ENCODE results near the gene ZIC4. TPM values are rescaled to one million over a fixed set of nuclear protein-coding genes. Genes with fewer than 3 reads are reported as not detected.

Gene ZIC4
- total RNA-seq, 1 donor from 2014 or later = 0.75 TPM

- peak; percentile 42 for DNase-seq (ENCODE audit: low read depth)
Observed at GRCh38 chr3:147418371-147418781, 12.0 kb upstream of the ZIC4 start.

- no peak for DNase-seq (ENCODE audit: low read depth)
Observed at GRCh38 chr3:147417551-147418295, 11.4 kb upstream of the ZIC4 start.

- DNase-seq (ENCODE audit: low read depth) = no peak
Observed at GRCh38 chr3:147416931-147417330, 10.6 kb upstream of the ZIC4 start.

GRCh38 chr3:147415874-147416273 lies 9.5 kb upstream of the ZIC4 start:
- DNase-seq (ENCODE audit: low read depth) = no peak

- DNase-seq (ENCODE audit: low read depth) = no peak
Observed at GRCh38 chr3:147415286-147415685, 8.9 kb upstream of the ZIC4 start.

- no peak for DNase-seq (ENCODE audit: low read depth)
Observed at GRCh38 chr3:147414390-147415138, 8.2 kb upstream of the ZIC4 start.

GRCh38 chr3:147413686-147414389 lies 7.5 kb upstream of the ZIC4 start:
- DNase-seq (ENCODE audit: low read depth) = no peak

- DNase-seq (ENCODE audit: low read depth) = peak; percentile 56
Observed at GRCh38 chr3:147412917-147413685, 6.8 kb upstream of the ZIC4 start.

GRCh38 chr3:147412261-147412916 lies 6.0 kb upstream of the ZIC4 start:
- DNase-seq (ENCODE audit: low read depth) = peak; percentile 56

GRCh38 chr3:147411815-147412241 lies 5.5 kb upstream of the ZIC4 start:
- DNase-seq (ENCODE audit: low read depth) = peak; percentile 54

- DNase-seq (ENCODE audit: low read depth) = peak; percentile 75
Observed at GRCh38 chr3:147411238-147411814, 5.0 kb upstream of the ZIC4 start.

GRCh38 chr3:147410526-147411237 lies 4.3 kb upstream of the ZIC4 start:
- peak; percentile 89 for DNase-seq (ENCODE audit: low read depth)

- DNase-seq (ENCODE audit: low read depth) = peak; percentile 47
Observed at GRCh38 chr3:147410116-147410525, 3.8 kb upstream of the ZIC4 start.

- DNase-seq (ENCODE audit: low read depth) = peak; percentile 93
Observed at GRCh38 chr3:147409143-147410115, 3.1 kb upstream of the ZIC4 start, which contains the start of gene ZIC1. ZIC1 (plus strand) TSS chr3:147409365; CDS start chr3:147410113, 748 bp downstream.

GRCh38 chr3:147408188-147409100 lies 2.1 kb upstream of the ZIC4 start:
- peak; percentile 72 for DNase-seq (ENCODE audit: low read depth)

GRCh38 chr3:147407498-147408187 lies 1.3 kb upstream of the ZIC4 start:
- no peak for DNase-seq (ENCODE audit: low read depth)

GRCh38 chr3:147407114-147407497 lies 763 bp upstream of the ZIC4 start:
- no peak for DNase-seq (ENCODE audit: low read depth)
